Activated T-helper 2 cell treated with anti-CD3 and anti-CD28 coated beads, Interferon-gamma antibody, Interleukin-2, Interleukin-4, amounts not matched to agents 10 μg/mL and 5 μg/mL and 100 μg/mL, durations not matched to agents 14 hours and 24 hours and 36 hours (primary cell): Measurements from ENCODE around the gene AHCYL2. TPM values are rescaled to one million over a fixed set of nuclear protein-coding genes. Genes with fewer than 3 reads are reported as not detected.

ENCODE experiments used
- DNase-seq: peaks from one replicate; pipeline ENCODE4 v3.0.0; 2021; ENCODE audit warnings: low spot score
- H3K27ac Mint-ChIP-seq: one replicate; pipeline ENCODE4 v1.8.0; 2021; ENCODE audit warnings: mixed read lengths
- H3K27me3 Mint-ChIP-seq: one replicate; pipeline ENCODE4 v1.8.0; 2021; ENCODE audit warnings: low read depth, mixed read lengths
- H3K36me3 Mint-ChIP-seq: one replicate; pipeline ENCODE4 v1.8.0; 2021; ENCODE audit warnings: low read depth, mixed read lengths
- H3K4me1 Mint-ChIP-seq: one replicate; pipeline ENCODE4 v1.8.0; 2021; ENCODE audit warnings: low read depth, mixed read lengths
- H3K4me3 Mint-ChIP-seq: one replicate; pipeline ENCODE4 v1.8.0; 2021; ENCODE audit warnings: low read depth, mild to moderate bottlenecking, moderate library complexity, mixed read lengths
- H3K9me3 Mint-ChIP-seq: one replicate; pipeline ENCODE4 v1.8.0; 2021; ENCODE audit warnings: mixed read lengths
- intact Hi-C: fragments of 100-400 bp; cut with micrococcal nuclease; formaldehyde crosslinking; loops from one replicate; pipeline ENCODE4 v1.15.1; 2023
- total RNA-seq: library from RNA; stranded (reverse); gene quantifications from 2 replicates; pipeline ENCODE4 v1.2.3, GENCODE V29; 2022

The AHCYL2 gene
- total RNA-seq, 1 donor from 2014 or later: 14.7 TPM

GRCh38 chr7:129199406-129199805, 25.4 kb upstream of the AHCYL2 start:
- intact Hi-C loops: no loop called here
- H3K4me3 Mint-ChIP-seq: no peak overlapping the region
- H3K27ac Mint-ChIP-seq: no peak overlapping the region
- no peak for DNase-seq
- no peaks in the 10 kb centered on the region for H3K9me3 Mint-ChIP-seq
- H3K27me3 Mint-ChIP-seq: peaks cover 10% of the 10 kb centered on the region
- H3K36me3 Mint-ChIP-seq: no peaks in the 10 kb centered on the region
- H3K4me1 Mint-ChIP-seq: no peaks in the 10 kb centered on the region

DNA sequence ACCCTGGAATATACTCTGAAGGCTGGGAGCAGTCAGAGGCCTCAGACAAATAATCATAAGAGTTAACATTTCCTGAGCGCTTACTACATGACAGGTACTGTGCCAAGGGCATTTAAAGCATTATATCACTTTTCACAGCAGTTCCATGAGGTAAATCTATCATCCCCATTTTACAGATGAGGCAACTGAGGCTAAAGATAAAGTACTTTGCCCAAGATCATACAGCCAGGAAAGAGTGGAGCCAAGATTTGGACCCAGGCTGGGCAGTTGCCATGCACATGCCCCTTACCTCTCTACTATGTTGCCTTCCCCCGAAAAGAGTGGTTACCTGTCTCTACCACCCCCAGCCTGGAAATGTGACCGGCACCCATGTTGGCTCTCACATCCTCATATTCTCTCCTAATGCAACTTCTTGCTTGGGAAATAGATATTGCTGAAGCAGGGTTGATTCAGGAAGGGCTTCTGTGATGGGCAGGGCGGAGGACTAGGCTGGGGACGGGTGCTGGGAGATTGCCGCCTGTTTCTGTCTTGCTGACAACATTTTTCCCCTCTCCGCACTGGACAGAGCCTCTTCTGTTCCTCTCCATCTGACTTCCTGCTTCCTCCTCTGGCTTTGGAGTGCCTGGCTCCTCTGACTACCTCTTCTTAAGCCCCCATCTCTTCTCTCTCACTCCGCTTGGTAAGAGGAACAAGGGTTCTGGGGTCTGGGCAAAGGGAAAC, 22.6 kb upstream of the AHCYL2 start:
- Mint-ChIP-seq H3K27me3 (peaks cover 10% of the 10 kb centered on the region), H3K4me3 (no peak overlapping the region), H3K36me3 (no peaks in the 10 kb centered on the region), H3K27ac (no peak overlapping the region), H3K4me1 (no peaks in the 10 kb centered on the region), H3K9me3 (no peaks in the 10 kb centered on the region)
- intact Hi-C loops: no loop called here
- no peak for DNase-seq

GRCh38 chr7:129203050-129203741, 21.6 kb upstream of the AHCYL2 start:
- Mint-ChIP-seq H3K4me3 (no peak overlapping the region), H3K27ac (no peak overlapping the region), H3K9me3 (no peaks in the 10 kb centered on the region), H3K36me3 (no peaks in the 10 kb centered on the region), H3K4me1 (no peaks in the 10 kb centered on the region), H3K27me3 (peaks cover 8% of the 10 kb centered on the region)
- DNase-seq: no peak
- intact Hi-C loops: no loop called here

GRCh38 chr7:129205126-129205818, 19.6 kb upstream of the AHCYL2 start:
- no peak for DNase-seq
- intact Hi-C loops: no loop called here
- Mint-ChIP-seq H3K4me1 (no peaks in the 10 kb centered on the region), H3K9me3 (no peaks in the 10 kb centered on the region), H3K36me3 (no peaks in the 10 kb centered on the region), H3K4me3 (no peak overlapping the region), H3K27ac (no peak overlapping the region), H3K27me3 (peaks cover 10% of the 10 kb centered on the region)

- Mint-ChIP-seq H3K9me3 (no peaks in the 10 kb centered on the region), H3K27ac (no peak overlapping the region), H3K27me3 (peaks cover 11% of the 10 kb centered on the region), H3K4me1 (no peaks in the 10 kb centered on the region), H3K4me3 (no peak overlapping the region), H3K36me3 (no peaks in the 10 kb centered on the region)
- intact Hi-C loops: no loop called here
- DNase-seq: no peak
These were observed 18.6 kb upstream of the AHCYL2 start for GRCh38 chr7:129205987-129206785.

GRCh38 chr7:129208667-129209066, 16.2 kb upstream of the AHCYL2 start:
- H3K36me3 Mint-ChIP-seq: no peaks in the 10 kb centered on the region
- H3K27me3 Mint-ChIP-seq: peaks cover 10% of the 10 kb centered on the region

DNA sequence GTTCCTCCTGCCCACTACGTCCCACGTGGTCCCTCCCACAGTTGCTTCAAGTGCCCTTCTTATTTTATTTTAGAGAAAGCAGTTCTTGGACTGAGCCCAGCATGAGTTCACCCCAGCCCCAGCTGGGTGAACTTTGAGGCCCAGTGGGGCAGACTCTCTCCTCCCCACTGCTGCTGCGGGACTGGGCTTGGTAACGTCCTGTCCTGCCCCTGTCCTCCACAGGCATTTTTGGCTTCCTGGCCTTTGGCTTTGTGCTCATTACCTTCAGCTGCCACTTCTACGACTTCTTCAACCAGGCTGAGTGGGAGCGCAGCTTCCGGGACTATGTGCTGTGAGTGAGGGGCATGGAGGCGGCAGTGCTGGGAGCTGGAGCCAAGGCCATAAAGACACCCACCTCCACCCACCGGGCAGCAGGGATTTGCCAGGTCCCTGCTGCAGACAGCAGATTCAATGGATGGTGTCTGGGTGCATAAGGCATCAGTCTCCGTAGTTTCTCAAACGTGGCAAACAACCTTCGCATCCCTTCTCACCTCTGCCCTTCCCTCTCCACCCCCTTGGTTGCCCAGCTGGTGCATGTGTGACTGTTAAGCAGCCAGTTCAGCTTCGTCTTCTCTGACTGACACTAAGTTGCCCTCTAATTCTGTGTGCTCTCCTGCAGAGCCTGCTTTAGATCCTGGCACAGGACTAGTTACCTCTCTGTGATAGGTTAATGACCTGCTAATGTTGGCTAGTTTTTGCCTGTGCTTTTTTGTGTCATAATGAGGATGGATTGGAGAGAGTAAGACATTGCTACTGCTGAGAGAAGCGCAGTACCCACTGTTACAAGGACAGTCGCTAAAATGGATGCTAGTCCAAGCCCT, 15.5 kb upstream of the AHCYL2 start:
- Mint-ChIP-seq H3K27ac (no peak overlapping the region), H3K9me3 (no peaks in the 10 kb centered on the region), H3K4me1 (no peaks in the 10 kb centered on the region), H3K4me3 (no peak overlapping the region), H3K36me3 (no peaks in the 10 kb centered on the region), H3K27me3 (peaks cover 10% of the 10 kb centered on the region)
- intact Hi-C loops: no loop called here
- no peak for DNase-seq

More at GRCh38 chr7:129208667-129209066, 16.2 kb upstream of the AHCYL2 start:
- Mint-ChIP-seq H3K9me3 (no peaks in the 10 kb centered on the region), H3K4me3 (no peak overlapping the region), H3K4me1 (no peaks in the 10 kb centered on the region), H3K27ac (no peak overlapping the region)
- intact Hi-C loops: no loop called here
- no peak for DNase-seq

DNA sequence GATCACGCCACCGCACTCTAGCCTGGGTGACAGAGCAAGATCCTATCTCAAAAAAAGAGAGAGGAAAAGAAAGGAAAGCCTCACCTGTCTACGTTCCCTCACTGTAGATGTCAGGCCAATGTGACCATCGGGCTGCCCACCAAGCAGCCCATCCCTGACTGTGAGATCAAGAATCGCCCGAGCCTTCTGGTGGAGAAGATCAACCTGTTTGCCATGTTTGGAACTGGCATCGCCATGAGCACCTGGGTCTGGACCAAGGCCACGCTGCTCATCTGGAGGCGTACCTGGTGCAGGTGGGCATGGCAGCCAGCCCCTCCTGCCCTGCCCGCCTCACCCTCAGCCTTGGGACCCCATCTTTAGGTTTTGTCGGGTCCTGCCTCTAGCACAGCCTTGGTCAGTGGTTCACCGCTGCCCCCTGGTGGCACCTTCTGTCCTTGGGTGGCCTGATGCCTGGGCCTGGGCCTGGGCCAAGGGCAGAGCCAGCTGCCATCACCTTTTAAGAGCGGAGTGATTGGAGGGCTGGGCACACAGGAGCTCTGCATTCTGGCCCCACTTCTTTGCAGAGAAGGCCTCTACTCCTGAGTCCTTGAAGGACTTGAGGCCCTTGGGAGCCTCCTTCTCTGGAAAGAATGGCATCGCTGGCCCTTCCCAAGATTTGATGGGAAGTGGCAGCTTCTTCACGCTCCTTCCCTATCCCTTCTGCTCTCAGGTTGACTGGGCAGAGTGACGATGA, 14.4 kb upstream of the AHCYL2 start:
- H3K4me1 Mint-ChIP-seq: no peaks in the 10 kb centered on the region
- intact Hi-C loops: loop anchor here (1.0 to 10.0 kb wide), 2 partner anchors 46 to 306 kb away; no protein-coding TSS in a partner anchor
- DNase-seq: peak; percentile 40
- peaks cover 10% of the 10 kb centered on the region for H3K27me3 Mint-ChIP-seq
- no peaks in the 10 kb centered on the region for H3K9me3 Mint-ChIP-seq
- H3K36me3 Mint-ChIP-seq: no peaks in the 10 kb centered on the region
- no peak overlapping the region for H3K4me3 Mint-ChIP-seq
- H3K27ac Mint-ChIP-seq: no peak overlapping the region

DNA sequence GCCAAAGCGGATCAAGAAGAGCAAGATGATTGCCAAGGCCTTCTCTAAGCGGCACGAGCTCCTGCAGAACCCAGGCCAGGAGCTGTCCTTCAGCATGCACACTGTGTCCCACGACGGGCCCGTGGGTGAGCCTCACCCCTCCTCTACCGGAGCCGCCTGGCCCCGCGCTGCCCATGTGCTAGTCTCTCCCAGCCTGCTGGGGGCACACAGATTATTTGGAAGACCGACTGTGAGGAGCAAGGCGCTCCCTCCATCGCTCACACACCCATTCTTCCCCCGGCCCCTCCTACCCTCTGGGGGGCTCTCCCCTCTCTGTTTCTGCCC, 13.9 kb upstream of the AHCYL2 start:
- H3K4me1 Mint-ChIP-seq: no peaks in the 10 kb centered on the region
- intact Hi-C loops: loop anchor here (1.0 to 10.0 kb wide), 2 partner anchors 47 to 306 kb away; no protein-coding TSS in a partner anchor
- H3K9me3 Mint-ChIP-seq: no peaks in the 10 kb centered on the region
- DNase-seq: no peak
- H3K36me3 Mint-ChIP-seq: no peaks in the 10 kb centered on the region
- no peak overlapping the region for H3K27ac Mint-ChIP-seq
- H3K27me3 Mint-ChIP-seq: peaks cover 10% of the 10 kb centered on the region
- no peak overlapping the region for H3K4me3 Mint-ChIP-seq

DNA sequence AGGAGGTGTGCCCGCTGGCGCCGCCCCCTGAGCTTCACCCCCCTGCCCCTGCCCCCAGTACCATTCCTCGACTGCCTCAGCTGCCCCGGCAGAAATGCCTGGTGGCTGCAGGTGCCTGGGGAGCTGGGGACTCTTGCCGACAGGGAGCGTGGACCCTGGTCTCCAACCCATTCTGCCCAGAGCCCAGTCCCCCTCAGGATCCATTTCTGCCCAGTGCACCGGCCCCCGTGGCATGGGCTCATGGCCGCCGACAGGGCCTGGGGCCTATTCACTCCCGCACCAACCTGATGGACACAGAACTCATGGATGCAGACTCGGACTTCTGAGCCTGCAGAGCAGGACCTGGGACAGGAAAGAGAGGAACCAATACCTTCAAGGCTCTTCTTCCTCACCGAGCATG, 12.7 kb upstream of the AHCYL2 start:
- Mint-ChIP-seq H3K9me3 (no peaks in the 10 kb centered on the region), H3K4me1 (no peaks in the 10 kb centered on the region), H3K4me3 (no peak overlapping the region), H3K36me3 (no peaks in the 10 kb centered on the region), H3K27ac (no peak overlapping the region), H3K27me3 (peaks cover 10% of the 10 kb centered on the region)
- intact Hi-C loops: loop anchor here (10.0 kb wide), 1 partner anchor 307 kb away; no protein-coding TSS in a partner anchor
- no peak for DNase-seq

- no peak overlapping the region for H3K4me3 Mint-ChIP-seq
- H3K4me1 Mint-ChIP-seq: no peaks in the 10 kb centered on the region
- peaks cover 10% of the 10 kb centered on the region for H3K27me3 Mint-ChIP-seq
- no peaks in the 10 kb centered on the region for H3K36me3 Mint-ChIP-seq
- no peak for DNase-seq
- no peaks in the 10 kb centered on the region for H3K9me3 Mint-ChIP-seq
- intact Hi-C loops: loop anchor here (10.0 kb wide), 1 partner anchor 308 kb away; no protein-coding TSS in a partner anchor
- no peak overlapping the region for H3K27ac Mint-ChIP-seq
These were observed 12.2 kb upstream of the AHCYL2 start for GRCh38 chr7:129212596-129212995.
